RWPE1 (cell line): ENCODE results near the gene CASP10.
"Not testable (repeated sequence)": the region's sequence is repeated elsewhere in the genome, so short reads cannot be mapped to it uniquely, and the experiment has no call there.

ENCODE experiments used
- CTCF ChIA-PET: fragments of 350-600 bp; sonication (Branson Sonifier 250); formaldehyde crosslinking; extraction: SDS; loops from one replicate; lab custom pipeline; 2021; lab: Yijun Ruan, JAX
- POLR2A ChIA-PET: fragments of 400-600 bp; formaldehyde crosslinking; extraction: SDS; loops from one replicate; lab custom pipeline; 2020; ENCODE audit warnings: antibody characterized with exemption; ENCODE audit not compliant: low non-redundant PET; lab: Yijun Ruan, JAX
- DNase-seq: peaks from one replicate; pipeline ENCODE4 v3.0.0; 2012; ENCODE audit warnings: low spot score
- H3K27ac ChIP-seq: fragments of 450-650 bp; 2 replicates; pipeline ENCODE4 v1.5.1; 2017
- TF ChIP-seq, protein P1 (sequence below): fragments of 450-650 bp; conservative IDR thresholded peaks from 2 replicates; pipeline ENCODE4 v1.5.1; 2017; ENCODE audit warnings: low read depth, mild to moderate bottlenecking

Gene CASP10

DNA sequence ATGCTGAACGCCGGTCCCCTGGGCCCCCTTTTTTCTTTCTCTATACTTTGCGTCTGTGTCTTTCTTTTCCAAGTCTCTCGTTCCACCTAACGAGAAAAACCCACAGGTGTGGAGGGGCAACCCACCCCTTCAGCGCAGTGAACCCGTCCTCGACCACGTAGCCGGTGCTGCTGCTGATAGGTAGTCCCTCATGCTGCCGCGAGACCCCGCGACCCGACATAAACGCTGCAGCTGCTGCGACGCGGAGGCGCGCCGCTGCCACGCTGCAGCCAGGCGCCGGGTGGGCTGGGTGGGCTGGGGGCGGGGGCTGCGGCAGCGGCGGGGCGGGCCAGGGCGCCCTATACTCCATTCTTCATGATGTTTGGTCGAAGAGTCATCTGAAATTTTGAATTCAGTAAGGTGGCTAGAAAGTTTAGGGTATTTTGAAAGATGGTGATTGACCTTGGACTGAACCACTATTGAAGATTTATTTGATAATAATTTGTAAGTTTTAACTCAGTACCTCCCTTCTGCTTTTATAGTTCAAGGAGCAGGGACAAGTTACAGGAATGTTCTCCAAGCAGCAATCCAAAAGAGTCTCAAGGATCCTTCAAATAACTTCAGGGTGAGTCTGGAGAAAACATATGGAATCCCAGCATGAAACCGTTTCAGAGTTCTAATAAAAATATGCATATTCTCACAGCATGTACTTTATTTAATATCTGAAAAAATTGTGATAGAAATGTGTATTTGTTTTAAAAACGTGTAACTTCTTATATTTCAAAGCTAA, 42.9 kb upstream of the CASP10 start:
- ChIA-PET POLR2A (no interaction called here), CTCF (no interaction called here)
- TF ChIP-seq, protein P1, sequence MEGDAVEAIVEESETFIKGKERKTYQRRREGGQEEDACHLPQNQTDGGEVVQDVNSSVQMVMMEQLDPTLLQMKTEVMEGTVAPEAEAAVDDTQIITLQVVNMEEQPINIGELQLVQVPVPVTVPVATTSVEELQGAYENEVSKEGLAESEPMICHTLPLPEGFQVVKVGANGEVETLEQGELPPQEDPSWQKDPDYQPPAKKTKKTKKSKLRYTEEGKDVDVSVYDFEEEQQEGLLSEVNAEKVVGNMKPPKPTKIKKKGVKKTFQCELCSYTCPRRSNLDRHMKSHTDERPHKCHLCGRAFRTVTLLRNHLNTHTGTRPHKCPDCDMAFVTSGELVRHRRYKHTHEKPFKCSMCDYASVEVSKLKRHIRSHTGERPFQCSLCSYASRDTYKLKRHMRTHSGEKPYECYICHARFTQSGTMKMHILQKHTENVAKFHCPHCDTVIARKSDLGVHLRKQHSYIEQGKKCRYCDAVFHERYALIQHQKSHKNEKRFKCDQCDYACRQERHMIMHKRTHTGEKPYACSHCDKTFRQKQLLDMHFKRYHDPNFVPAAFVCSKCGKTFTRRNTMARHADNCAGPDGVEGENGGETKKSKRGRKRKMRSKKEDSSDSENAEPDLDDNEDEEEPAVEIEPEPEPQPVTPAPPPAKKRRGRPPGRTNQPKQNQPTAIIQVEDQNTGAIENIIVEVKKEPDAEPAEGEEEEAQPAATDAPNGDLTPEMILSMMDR = no peak
- H3K27ac ChIP-seq = no peak overlapping the region
- DNase-seq = no peak

DNA sequence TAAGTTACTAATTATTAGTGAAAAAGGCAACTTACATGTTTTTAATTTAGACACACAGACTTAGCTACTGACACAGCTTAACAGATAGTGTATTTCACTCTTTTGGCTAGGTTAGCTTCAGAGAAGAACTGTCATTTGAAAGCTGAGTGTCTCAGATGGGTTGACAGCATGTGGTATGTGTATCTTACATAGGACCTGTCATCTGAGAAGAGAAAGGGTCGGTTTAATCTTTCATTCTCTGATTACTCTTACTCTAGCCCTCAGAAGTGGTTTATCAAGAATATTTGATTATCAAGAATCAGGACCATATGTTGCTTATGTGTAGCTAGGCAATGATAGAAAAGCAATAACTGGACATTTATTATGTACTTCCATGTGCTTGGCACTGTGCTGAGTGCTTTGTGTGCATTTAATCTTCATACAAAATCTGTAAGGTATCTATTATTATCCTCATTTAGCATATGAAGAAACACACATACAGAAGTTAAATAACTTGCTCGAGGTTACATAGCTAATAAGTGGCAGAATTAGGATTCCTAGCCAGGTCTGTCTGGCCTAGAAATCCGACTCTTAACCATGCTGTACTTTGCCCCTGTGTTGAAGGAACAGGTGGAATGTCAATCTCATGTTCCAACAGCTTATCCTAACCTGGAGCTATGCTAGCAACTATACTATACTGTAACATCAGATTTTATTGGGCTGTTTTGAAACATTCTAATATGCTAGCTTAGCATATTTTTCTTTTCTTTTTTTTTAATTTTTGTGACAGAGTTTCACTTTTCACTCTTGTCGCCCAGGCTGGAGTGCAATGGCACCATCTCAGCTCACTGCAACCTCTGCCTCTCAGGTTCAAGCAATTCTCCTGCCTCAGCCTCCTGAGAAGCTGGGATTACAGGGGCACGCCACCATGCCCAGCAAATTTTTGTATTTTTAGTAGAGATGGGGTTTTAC, 38.6 kb upstream of the CASP10 start:
- CTCF ChIA-PET = interaction anchor here (0.6 to 1.2 kb wide), 5 partner anchors 7 to 42 kb away, joined by 3 to 4 read pairs (median 3); no protein-coding TSS in a partner anchor
- POLR2A ChIA-PET = no interaction called here
- no peak overlapping the region for H3K27ac ChIP-seq
- TF ChIP-seq, protein P1 = no peak
- no peak for DNase-seq

DNA sequence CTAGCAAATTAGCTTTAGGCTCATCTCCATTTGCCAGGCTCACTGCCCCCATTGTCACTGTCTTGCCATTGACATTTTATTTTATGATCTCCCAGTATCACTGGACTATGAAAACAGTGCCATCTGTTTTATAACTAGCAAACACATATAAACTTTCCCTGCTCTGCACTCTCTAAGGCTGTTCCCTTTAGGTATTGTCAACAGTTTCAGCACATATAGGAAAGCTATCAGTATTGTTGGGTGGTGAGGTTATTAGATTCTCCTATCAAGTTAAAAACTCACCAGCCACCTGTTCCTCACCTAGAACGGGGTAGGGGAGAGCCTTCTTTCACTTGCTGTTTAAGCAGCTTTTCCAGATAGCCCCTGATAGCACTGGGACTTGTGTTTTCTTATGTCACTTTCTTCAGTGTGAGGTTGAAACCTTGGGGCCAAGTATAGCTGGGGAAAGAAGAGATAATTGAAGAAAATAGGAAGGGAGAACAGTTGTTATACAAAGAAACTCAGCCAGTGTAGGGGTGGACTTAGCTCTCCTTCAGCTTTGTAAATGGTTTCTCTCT, 34.4 kb upstream of the CASP10 start:
- TF ChIP-seq, protein P1 = no peak
- CTCF ChIA-PET = interaction anchor here (0.5 to 0.7 kb wide), 2 partner anchors 80 to 397 kb away, joined by 3 read pairs; no protein-coding TSS in a partner anchor
- no peak for DNase-seq
- H3K27ac ChIP-seq = no peak overlapping the region
- POLR2A ChIA-PET = no interaction called here

DNA sequence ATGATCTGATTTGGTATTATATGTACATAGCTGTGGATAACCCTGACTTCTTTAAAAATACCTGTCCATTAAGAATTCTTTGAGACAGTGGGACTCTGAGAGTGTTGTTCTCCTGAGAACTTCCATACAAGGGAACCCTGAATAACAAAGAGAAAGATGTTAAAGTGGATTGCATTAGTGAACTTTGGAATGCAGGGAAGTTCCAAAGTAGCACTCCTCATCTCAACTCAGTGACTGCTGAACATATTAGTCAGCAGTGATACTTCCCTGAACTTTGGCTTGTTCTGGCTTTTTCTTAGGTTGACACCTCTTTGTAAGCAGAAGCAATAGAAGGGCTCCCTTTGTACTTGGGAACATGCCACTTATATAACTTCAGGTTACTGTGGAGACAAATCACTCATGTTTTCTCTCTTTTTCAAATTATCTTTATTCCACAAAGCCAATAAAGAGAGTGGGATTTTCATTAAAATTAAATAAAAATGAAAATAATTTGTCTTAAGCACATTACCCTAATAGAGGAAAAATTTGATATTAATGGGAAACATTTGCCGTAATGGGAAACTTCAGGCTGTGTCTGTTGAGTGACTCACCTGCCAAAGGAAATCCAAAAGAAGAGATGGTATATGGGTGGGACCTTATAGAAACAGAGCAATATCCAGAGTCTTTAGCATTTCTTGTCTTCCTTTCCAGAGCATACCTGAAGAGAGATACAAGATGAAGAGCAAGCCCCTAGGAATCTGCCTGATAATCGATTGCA, 33.7 kb upstream of the CASP10 start:
- ChIA-PET POLR2A (interaction anchor here (0.5 kb wide), 1 partner anchor 260 kb away, joined by 4 read pairs; the partner anchor contains the start of genes NIF3L1 and PPIL3), CTCF (interaction anchor here (0.7 to 0.8 kb wide), 2 partner anchors 32 to 398 kb away, joined by 3 read pairs; no protein-coding TSS in a partner anchor)
- DNase-seq = peak; percentile 80
- TF ChIP-seq, protein P1 = no peak
- H3K27ac ChIP-seq = peak overlapping the region; percentile 91

DNA sequence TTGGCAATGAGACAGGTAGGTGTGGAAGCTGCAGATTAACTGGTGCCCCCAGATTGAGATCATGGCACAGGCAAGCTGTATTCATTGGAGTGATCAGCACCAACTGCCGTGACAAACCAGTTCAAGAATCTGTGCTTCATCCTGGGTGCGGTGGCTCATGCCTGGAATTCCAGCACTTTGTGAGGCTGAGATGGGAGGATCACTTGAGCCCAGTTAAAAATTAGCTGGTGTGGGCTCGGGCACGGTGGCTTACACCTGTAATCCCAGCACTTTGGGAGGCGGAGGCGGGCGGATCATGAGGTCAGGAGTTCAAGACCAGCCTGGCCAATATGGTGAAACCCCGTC, 33.1 kb upstream of the CASP10 start:
- peak; percentile 55 for DNase-seq
- CTCF ChIA-PET = interaction anchor here (0.6 to 0.8 kb wide), 2 partner anchors 33 to 208 kb away, joined by 3 read pairs; no protein-coding TSS in a partner anchor
- H3K27ac ChIP-seq = peak overlapping the region; percentile 91
- POLR2A ChIA-PET = not testable (repeated sequence)

DNA sequence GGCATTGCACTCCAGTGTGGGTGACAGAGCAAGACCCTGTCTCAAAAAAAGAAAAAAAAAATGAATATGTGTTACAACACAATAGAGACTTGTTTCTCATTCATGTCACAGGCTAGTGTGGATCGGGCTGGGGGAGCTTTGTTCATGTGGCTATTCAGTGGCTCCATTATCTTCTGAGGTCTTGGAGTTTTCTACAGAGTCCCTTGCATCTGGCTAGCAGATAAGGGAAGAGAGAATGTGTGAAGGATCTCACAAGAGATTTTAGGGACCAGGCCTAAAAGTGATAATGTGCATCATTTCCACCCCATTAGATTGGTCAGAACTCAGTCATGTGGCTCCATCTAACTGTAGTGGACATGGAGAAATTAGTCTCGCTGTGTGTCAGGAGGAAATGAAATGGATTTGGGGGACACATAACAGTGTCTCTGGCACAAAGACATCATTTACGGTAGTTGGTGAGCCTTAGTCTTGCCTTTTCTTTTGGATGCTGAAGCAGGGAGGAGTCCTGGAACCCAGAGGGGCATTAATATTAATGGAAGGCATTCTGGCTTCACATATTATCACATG, 32.4 kb upstream of the CASP10 start:
- POLR2A ChIA-PET = no interaction called here
- TF ChIP-seq, protein P1 = no peak
- CTCF ChIA-PET = interaction anchor here (0.6 kb wide), 3 partner anchors 207 to 1320 kb away, joined by 3 read pairs; no protein-coding TSS in a partner anchor
- DNase-seq = no peak
- peak overlapping the region; percentile 91 for H3K27ac ChIP-seq
